Measurements from ENCODE around the gene FKBP4.

FKBP4 gene

DNA sequence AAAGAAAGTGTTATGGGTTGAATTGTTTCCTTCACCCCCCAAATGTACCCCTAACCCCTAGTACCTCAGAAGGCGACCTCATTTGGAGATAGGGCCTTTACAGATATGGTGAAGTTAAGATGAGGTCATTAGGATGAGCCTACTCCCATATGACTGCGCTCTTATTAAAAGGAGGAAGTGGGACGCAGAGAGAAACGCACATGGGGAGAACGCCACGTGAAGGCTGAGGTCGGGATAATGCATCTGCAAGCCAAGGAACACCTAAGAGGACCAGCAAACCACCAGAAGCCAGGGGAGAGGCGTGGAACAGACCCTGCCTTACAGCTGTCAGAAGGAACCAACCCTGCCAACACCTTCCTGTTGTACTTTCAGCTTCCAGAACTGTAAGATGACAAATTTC, 41.8 kb downstream of the FKBP4 start:
- Histone ChIP-seq H3K27me3 (replicated peaks) (no peaks in the 10 kb centered on the region), H3K36me3 (replicated peaks) (no peaks in the 10 kb centered on the region), H3K27ac (no peak overlapping the region), H3K4me3 (ENCODE audit: low read depth, low read length) (no peak overlapping the region)
- in situ Hi-C loops (cut with HindIII; ENCODE audit: low pct_ligation_motif_present, low sequenced_read_pairs) = no loop called here
- DNase-seq = no peak
- TF ChIP-seq, protein P1, sequence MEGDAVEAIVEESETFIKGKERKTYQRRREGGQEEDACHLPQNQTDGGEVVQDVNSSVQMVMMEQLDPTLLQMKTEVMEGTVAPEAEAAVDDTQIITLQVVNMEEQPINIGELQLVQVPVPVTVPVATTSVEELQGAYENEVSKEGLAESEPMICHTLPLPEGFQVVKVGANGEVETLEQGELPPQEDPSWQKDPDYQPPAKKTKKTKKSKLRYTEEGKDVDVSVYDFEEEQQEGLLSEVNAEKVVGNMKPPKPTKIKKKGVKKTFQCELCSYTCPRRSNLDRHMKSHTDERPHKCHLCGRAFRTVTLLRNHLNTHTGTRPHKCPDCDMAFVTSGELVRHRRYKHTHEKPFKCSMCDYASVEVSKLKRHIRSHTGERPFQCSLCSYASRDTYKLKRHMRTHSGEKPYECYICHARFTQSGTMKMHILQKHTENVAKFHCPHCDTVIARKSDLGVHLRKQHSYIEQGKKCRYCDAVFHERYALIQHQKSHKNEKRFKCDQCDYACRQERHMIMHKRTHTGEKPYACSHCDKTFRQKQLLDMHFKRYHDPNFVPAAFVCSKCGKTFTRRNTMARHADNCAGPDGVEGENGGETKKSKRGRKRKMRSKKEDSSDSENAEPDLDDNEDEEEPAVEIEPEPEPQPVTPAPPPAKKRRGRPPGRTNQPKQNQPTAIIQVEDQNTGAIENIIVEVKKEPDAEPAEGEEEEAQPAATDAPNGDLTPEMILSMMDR (IDR thresholded peaks at IDR 0.05; ENCODE audit: low read depth, low read length, missing control alignments) = no peak

DNA sequence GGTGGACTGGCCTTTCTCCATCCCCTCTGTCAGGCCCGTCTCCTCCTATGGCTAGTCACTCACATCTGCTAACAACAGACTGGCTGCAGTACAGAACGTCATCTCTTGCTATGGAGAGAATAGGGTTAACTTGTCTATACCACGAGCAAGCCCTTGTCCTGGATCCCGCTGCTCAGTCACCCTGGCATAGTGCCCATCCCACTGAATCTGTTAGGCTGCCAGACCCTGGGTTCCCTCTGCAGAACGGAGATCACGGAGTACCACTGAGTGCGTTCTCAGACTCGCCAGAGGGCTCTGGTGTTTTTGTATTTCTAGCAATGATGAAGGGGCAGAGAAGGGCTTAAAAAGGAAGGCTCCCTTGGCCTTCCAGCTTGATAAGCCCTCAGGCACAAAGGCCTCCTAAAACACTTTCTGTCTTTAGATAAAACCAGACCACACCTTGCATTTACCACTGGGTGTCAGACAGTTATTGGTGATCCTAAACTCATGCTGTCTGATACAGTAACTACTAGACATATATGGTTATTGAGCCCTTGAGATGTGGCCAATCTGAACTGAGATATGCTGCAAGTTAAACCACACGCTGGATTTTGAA, 46.4 kb downstream of the FKBP4 start:
- Histone ChIP-seq H3K4me3 (ENCODE audit: low read depth, low read length) (no peak overlapping the region), H3K36me3 (replicated peaks) (no peaks in the 10 kb centered on the region), H3K27me3 (replicated peaks) (no peaks in the 10 kb centered on the region), H3K27ac (no peak overlapping the region)
- TF ChIP-seq, protein P1 (IDR thresholded peaks at IDR 0.05; ENCODE audit: low read depth, low read length, missing control alignments) = no peak
- DNase-seq = no peak
- in situ Hi-C loops (cut with HindIII; ENCODE audit: low pct_ligation_motif_present, low sequenced_read_pairs) = no loop called here

DNA sequence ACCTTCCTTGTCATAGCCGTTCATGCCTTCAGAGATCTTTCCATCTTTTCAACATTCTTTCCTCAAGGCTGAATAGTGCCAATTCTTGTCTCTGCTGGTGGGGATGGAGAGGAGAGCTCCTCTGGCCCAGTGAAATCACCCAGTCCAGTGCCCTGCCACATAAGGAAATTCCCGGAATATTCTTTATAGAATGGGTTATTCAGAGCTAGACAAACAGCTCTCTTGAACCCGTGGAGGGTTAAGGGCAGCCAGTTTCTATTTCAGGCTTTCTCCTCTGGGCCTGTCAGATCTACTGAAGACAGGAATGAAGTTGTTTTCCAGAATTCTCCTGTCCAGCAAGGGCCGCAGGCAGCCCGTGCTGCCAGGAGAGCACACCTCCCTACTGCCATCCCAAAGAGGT, 48.2 kb downstream of the FKBP4 start:
- Histone ChIP-seq H3K27ac (no peak overlapping the region), H3K36me3 (replicated peaks) (no peaks in the 10 kb centered on the region), H3K4me3 (ENCODE audit: low read depth, low read length) (no peak overlapping the region), H3K27me3 (replicated peaks) (no peaks in the 10 kb centered on the region)
- DNase-seq = no peak
- in situ Hi-C loops (cut with HindIII; ENCODE audit: low pct_ligation_motif_present, low sequenced_read_pairs) = no loop called here
- TF ChIP-seq, protein P1 (IDR thresholded peaks at IDR 0.05; ENCODE audit: low read depth, low read length, missing control alignments) = no peak

DNA sequence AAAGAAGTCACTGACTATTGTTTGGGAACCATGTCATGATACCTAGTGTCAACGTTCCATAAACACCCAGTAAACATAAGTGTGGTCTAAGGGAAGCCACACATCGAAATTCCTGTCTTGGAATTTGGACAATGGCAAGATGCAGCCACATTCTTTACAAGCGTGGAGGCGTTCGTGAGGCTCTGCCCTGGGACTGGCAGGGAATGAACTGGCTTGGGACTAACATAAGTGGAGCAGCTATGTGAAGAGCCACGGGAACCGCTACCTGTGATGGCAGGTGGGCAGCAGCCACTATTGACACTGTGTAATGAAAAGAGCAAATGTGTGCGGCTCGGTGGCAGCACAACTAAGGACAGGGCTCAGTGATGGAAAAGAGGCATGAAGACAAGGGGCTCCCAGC, 50.0 kb downstream of the FKBP4 start:
- DNase-seq = peak; percentile 54
- H3K27ac ChIP-seq = peak overlapping the region; percentile 85
- no peaks in the 10 kb centered on the region for H3K27me3 ChIP-seq (replicated peaks)
- in situ Hi-C loops (cut with HindIII; ENCODE audit: low pct_ligation_motif_present, low sequenced_read_pairs) = no loop called here
- H3K4me3 ChIP-seq (ENCODE audit: low read depth, low read length) = no peak overlapping the region
- TF ChIP-seq, protein P1 (IDR thresholded peaks at IDR 0.05; ENCODE audit: low read depth, low read length, missing control alignments) = no peak
- no peaks in the 10 kb centered on the region for H3K36me3 ChIP-seq (replicated peaks)

DNA sequence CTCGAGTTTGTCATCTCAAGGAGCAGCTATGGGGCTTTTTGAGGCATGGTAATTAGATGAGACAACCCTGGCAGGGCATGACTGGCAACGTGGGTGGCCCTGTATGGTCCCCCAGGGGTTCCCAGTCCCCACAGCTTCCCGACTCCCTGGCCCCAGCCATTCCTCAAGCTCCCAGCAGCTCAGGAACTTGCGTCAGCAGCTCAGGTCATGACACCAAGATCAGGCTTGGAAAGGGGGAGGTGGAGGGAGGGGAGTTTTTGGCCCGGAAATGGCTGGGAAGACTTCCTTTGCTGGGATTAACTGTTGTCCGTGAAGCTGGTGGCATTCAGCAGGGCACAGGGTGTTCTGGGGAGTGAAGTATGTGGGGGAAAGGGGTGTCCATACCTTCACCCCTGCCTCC, 50.5 kb downstream of the FKBP4 start:
- H3K36me3 ChIP-seq (replicated peaks) = no peaks in the 10 kb centered on the region
- peak; percentile 86 for DNase-seq
- TF ChIP-seq, protein P1 (IDR thresholded peaks at IDR 0.05; ENCODE audit: low read depth, low read length, missing control alignments) = no peak
- in situ Hi-C loops (cut with HindIII; ENCODE audit: low pct_ligation_motif_present, low sequenced_read_pairs) = no loop called here
- no peaks in the 10 kb centered on the region for H3K27me3 ChIP-seq (replicated peaks)
- H3K27ac ChIP-seq = peak overlapping the region; percentile 85
- peak overlapping the region; percentile 17 for H3K4me3 ChIP-seq (ENCODE audit: low read depth, low read length)

DNA sequence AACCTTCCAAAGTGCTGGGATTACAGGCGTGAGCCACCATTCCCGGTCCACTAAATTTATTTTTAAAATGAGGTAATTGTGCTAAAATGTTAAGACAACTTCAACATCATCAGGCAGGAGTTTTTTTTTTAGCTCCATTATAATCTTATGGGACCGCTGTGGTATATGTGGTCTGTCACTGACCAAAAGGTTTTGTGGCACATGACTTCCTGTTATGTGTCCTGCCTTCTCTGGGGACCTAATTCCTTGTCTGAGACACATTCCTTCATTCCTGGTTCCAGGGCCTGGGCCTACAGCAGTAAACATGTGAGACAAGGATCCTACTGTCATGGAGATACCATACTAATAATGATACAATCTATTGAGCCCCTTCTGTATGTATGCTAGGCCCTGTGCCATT, 57.2 kb downstream of the FKBP4 start:
- in situ Hi-C loops (cut with HindIII; ENCODE audit: low pct_ligation_motif_present, low sequenced_read_pairs) = no loop called here
- no peak for DNase-seq
- TF ChIP-seq, protein P1 (IDR thresholded peaks at IDR 0.05; ENCODE audit: low read depth, low read length, missing control alignments) = no peak
- H3K27me3 ChIP-seq (replicated peaks) = no peaks in the 10 kb centered on the region
- no peak overlapping the region for H3K4me3 ChIP-seq (ENCODE audit: low read depth, low read length)
- no peaks in the 10 kb centered on the region for H3K36me3 ChIP-seq (replicated peaks)
- H3K27ac ChIP-seq = no peak overlapping the region
